ENCODE data around the gene TSACC. TPM values are rescaled to one million over a fixed set of nuclear protein-coding genes. Genes with fewer than 3 reads are reported as not detected.

TSACC gene
- total and polyA plus RNA-seq, 5 experiments from 2014 or later, result 0.40 to 2.2 (median 0.83) TPM; not detected in 2

- DNase-seq (peak; percentile 36 to 79 (median 48)), ATAC-seq (peak; percentile 75 to 89)
- Mint-ChIP-seq H3K4me3 (no peak overlapping the region), H3K36me3 (no peaks in the 10 kb centered on the region), H3K27ac (no peak overlapping the region), H3K9me3 (no peaks in the 10 kb centered on the region), H3K4me1 (peaks cover 4 to 11% (median 7%) of the 10 kb centered on the region in 4 donors), H3K27me3 (peaks cover 3 to 17% (median 15%) of the 10 kb centered on the region in 5 donors)
- POLR2A ChIA-PET, result no interaction called here
Observed at GRCh38 chr1:156383023-156383422, 44.7 kb downstream of the TSACC start.

DNA sequence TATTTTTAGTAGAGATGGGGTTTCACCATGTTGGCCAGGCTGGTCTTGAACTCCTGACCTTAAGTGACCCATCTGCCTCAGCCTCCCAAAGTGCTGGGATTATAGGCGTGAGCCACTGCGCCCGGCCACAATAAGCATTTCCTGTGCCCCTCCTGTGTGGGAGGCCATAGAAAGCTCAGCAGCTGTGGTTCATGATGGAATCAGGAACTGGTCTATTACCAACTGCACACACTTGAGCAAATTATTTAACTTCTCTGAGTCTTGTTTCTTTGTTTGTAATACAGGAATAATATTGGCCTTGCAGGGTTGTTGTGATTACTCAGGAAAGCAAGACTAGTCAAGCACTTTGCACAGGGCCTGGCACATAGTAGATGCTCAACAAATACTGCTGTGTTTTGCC, 45.7 kb downstream of the TSACC start:
- Mint-ChIP-seq H3K36me3 (no peaks in the 10 kb centered on the region), H3K9me3 (no peaks in the 10 kb centered on the region), H3K4me1 (peaks cover 4 to 14% (median 7%) of the 10 kb centered on the region in 4 donors), H3K27ac (no peak overlapping the region), H3K4me3 (no peak overlapping the region), H3K27me3 (peaks cover 5 to 24% (median 20%) of the 10 kb centered on the region in 5 donors)
- POLR2A ChIA-PET, result interaction anchor here (0.7 kb wide), 1 partner anchor 118 kb away, joined by 6 read pairs; no protein-coding TSS in a partner anchor
- no peak for DNase-seq
- ATAC-seq, result no peak

DNA sequence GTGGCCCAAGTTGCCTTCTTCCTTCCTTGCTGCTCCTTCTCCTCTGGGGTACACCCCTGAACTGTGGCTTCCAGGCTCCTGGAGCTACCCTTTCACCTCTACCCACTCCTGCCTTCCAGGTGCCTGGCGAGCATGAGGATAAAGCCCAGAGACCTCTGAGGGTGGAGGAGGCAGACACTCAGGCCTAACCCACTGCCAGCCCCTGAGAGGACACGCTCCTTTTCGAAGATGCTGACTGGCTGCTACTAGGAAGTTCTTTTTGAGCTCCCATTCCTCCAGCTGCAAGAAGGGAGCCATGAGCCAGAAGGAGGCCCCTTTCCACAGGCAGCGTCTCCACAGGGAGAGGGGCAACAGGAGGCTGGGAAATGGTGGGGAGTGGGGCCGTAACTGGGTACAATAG, 46.3 kb downstream of the TSACC start:
- ATAC-seq (no peak), DNase-seq (no peak)
- H3K36me3 Mint-ChIP-seq, result no peaks in the 10 kb centered on the region
- H3K4me3 Mint-ChIP-seq, result no peak overlapping the region
- no peak overlapping the region for H3K27ac Mint-ChIP-seq
- no peaks in the 10 kb centered on the region for H3K9me3 Mint-ChIP-seq
- POLR2A ChIA-PET, result interaction anchor here (1.9 kb wide), 1 partner anchor 61 kb away, joined by 18 read pairs; no protein-coding TSS in a partner anchor
- peaks cover 5 to 31% (median 26%) of the 10 kb centered on the region in 5 donors for H3K27me3 Mint-ChIP-seq
- H3K4me1 Mint-ChIP-seq, result peaks cover 4 to 14% (median 7%) of the 10 kb centered on the region in 4 donors

DNA sequence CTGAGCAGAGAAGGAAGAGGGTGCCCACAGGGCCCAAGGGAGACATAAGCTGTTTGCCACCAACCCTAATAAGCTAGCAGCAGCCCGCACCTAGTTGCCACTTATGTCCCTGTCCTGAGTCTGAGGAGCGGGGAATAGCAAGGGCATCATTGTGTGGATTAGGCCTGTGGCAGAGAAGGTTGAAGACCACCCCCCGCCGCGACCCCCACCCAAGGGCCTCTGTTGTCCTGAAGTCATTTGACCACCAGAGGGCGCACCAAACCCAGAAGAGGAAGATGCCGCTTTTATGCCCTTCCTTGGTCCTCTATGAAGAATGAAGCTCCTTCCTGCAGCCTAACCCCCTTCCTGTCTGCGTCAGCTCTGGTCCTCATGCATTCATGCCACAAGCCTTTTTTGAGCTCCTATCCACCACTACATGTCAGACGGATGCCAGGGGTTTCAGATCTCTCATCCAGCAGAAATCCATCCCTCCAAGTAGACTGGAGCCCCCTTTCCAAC, 47.3 kb downstream of the TSACC start:
- H3K9me3 Mint-ChIP-seq, result no peaks in the 10 kb centered on the region
- DNase-seq, result peak; percentile 57 to 90 (median 76)
- peaks cover 4 to 14% (median 7%) of the 10 kb centered on the region in 4 donors for H3K4me1 Mint-ChIP-seq
- peak overlapping the region in 1 of 10 donors; percentile 31 for H3K4me3 Mint-ChIP-seq
- peak; percentile 89 to 92 for ATAC-seq
- H3K27ac Mint-ChIP-seq, result peak overlapping the region in 5 of 10 donors; percentile 1 to 77 (median 26)
- H3K27me3 Mint-ChIP-seq, result peaks cover 5 to 40% (median 33%) of the 10 kb centered on the region in 5 donors
- H3K36me3 Mint-ChIP-seq, result no peaks in the 10 kb centered on the region
- POLR2A ChIA-PET, result interaction anchor here (0.6 to 1.9 kb wide), 5 partner anchors 60 to 223 kb away, joined by 3 to 18 read pairs (median 3); partner anchors contain the start of gene NAXE

- H3K4me3 Mint-ChIP-seq, result no peak overlapping the region
- POLR2A ChIA-PET, result interaction anchor here (0.6 to 1.9 kb wide), 4 partner anchors 59 to 222 kb away, joined by 3 to 18 read pairs (median 3); partner anchors contain the start of gene NAXE
- no peaks in the 10 kb centered on the region for H3K36me3 Mint-ChIP-seq
- no peak for DNase-seq
- ATAC-seq, result no peak
- no peaks in the 10 kb centered on the region for H3K9me3 Mint-ChIP-seq
- peaks cover 4 to 14% (median 7%) of the 10 kb centered on the region in 4 donors for H3K4me1 Mint-ChIP-seq
- H3K27ac Mint-ChIP-seq, result peak overlapping the region in 4 of 10 donors; percentile 3 to 77 (median 36)
- H3K27me3 Mint-ChIP-seq, result peaks cover 5 to 41% (median 34%) of the 10 kb centered on the region in 5 donors
Observed at GRCh38 chr1:156386134-156386901, 48.0 kb downstream of the TSACC start.

- peaks cover 5 to 46% (median 33%) of the 10 kb centered on the region in 5 donors for H3K27me3 Mint-ChIP-seq
- ATAC-seq (no peak), DNase-seq (no peak)
- peaks cover 0 to under 1% (median 0%) of the 10 kb centered on the region in 3 donors for H3K36me3 Mint-ChIP-seq
- H3K4me3 Mint-ChIP-seq, result no peak overlapping the region
- peak overlapping the region in 1 of 10 donors; percentile 41 for H3K27ac Mint-ChIP-seq
- POLR2A ChIA-PET, result no interaction called here
- no peaks in the 10 kb centered on the region for H3K9me3 Mint-ChIP-seq
- H3K4me1 Mint-ChIP-seq, result peaks cover 4 to 14% (median 7%) of the 10 kb centered on the region in 4 donors
Observed at GRCh38 chr1:156386949-156387869, 48.9 kb downstream of the TSACC start.

GRCh38 chr1:156387870-156388173, 49.5 kb downstream of the TSACC start:
- Mint-ChIP-seq H3K4me1 (peaks cover 4 to 14% (median 7%) of the 10 kb centered on the region in 4 donors), H3K27me3 (peaks cover 5 to 49% (median 33%) of the 10 kb centered on the region in 5 donors), H3K9me3 (no peaks in the 10 kb centered on the region), H3K36me3 (peaks cover 0 to 1% (median 0%) of the 10 kb centered on the region in 3 donors), H3K4me3 (no peak overlapping the region), H3K27ac (no peak overlapping the region)
- POLR2A ChIA-PET, result no interaction called here
- ATAC-seq (no peak), DNase-seq (no peak)

GRCh38 chr1:156388174-156389137, 50.1 kb downstream of the TSACC start:
- H3K36me3 Mint-ChIP-seq, result peaks cover 0 to 1% (median 0%) of the 10 kb centered on the region in 3 donors
- POLR2A ChIA-PET, result no interaction called here
- DNase-seq (no peak), ATAC-seq (no peak)
- H3K27ac Mint-ChIP-seq, result no peak overlapping the region
- peaks cover 5 to 50% (median 33%) of the 10 kb centered on the region in 5 donors for H3K27me3 Mint-ChIP-seq
- peaks cover 4 to 14% (median 7%) of the 10 kb centered on the region in 4 donors for H3K4me1 Mint-ChIP-seq
- H3K9me3 Mint-ChIP-seq, result no peaks in the 10 kb centered on the region
- no peak overlapping the region for H3K4me3 Mint-ChIP-seq

- Mint-ChIP-seq H3K36me3 (peaks cover 0 to 1% (median 0%) of the 10 kb centered on the region in 3 donors), H3K9me3 (no peaks in the 10 kb centered on the region), H3K27me3 (peaks cover 5 to 51% (median 33%) of the 10 kb centered on the region in 5 donors), H3K27ac (no peak overlapping the region), H3K4me3 (peak overlapping the region in 1 of 10 donors; percentile 34), H3K4me1 (peaks cover 4 to 14% (median 7%) of the 10 kb centered on the region in 4 donors)
- ATAC-seq, result no peak
- no peak for DNase-seq
- POLR2A ChIA-PET, result no interaction called here
Observed at GRCh38 chr1:156389311-156389710, 51.0 kb downstream of the TSACC start.

DNA sequence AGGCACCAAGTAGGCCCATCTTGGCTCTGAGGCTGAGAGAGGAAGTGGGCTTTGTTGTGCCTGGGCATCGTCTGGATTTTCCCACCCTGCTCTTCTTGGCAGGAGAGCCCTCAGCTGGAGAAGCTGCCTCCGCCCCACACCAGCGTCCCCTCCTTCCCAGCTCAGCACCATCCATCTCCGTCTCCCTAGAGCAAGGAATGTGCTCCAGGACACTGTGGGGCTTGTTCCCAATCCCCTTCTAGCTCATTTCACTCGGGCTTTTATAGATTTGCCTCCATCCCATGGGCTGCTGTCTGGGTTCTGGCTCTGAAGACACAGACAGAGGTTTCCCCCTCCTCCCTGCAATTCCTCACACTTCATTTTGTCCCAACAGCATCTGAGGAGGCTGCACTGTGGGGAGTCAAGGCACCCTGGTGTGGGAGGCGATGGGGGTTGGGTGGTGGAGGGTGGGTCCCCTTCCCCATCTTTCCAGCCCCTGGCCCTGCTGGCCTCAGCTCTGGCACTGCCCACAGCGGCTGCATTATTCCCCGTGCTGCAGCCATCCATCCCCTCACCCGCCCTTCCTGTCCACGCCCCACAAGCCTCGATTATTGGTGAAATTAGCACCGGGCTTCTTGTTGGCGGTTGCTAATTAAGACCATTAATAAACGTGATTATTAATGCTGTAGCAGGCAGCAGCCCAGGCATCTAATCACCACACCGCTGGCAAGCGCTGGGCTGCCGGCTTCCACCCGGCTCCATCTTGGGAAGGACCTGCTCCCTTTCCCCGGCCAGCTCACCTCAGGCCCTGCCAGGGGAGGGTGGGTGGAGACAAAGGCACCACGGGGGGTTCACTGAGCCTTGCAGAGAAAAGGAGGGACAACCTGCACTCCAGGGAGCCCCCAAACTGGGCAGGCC, 52.4 kb downstream of the TSACC start:
- H3K36me3 Mint-ChIP-seq, result peaks cover 0 to 1% (median 0%) of the 10 kb centered on the region in 3 donors
- no peak overlapping the region for H3K4me3 Mint-ChIP-seq
- H3K27me3 Mint-ChIP-seq, result peaks cover 9 to 51% (median 39%) of the 10 kb centered on the region in 5 donors
- no peak for DNase-seq
- no peaks in the 10 kb centered on the region for H3K9me3 Mint-ChIP-seq
- POLR2A ChIA-PET, result no interaction called here
- no peak overlapping the region for H3K27ac Mint-ChIP-seq
- ATAC-seq, result no peak
- H3K4me1 Mint-ChIP-seq, result peaks cover 3 to 13% (median 5%) of the 10 kb centered on the region in 4 donors

- Mint-ChIP-seq H3K4me1 (peaks cover 0 to 8% (median under 1%) of the 10 kb centered on the region in 4 donors), H3K27ac (no peak overlapping the region), H3K27me3 (peaks cover 9 to 51% (median 39%) of the 10 kb centered on the region in 5 donors), H3K4me3 (no peak overlapping the region), H3K9me3 (no peaks in the 10 kb centered on the region), H3K36me3 (peaks cover 0 to 1% (median 0%) of the 10 kb centered on the region in 3 donors)
- DNase-seq (no peak), ATAC-seq (no peak)
- POLR2A ChIA-PET, result no interaction called here
Observed at GRCh38 chr1:156391366-156391677, 53.0 kb downstream of the TSACC start.

Data from naive thymus-derived CD8-positive, alpha-beta T cell (primary cell).